Middle frontal gyrus (tissue), 1 donor: ENCODE measurements around the gene DDO.
"Not testable (repeated sequence)": the region's sequence is repeated elsewhere in the genome, so short reads cannot be mapped to it uniquely, and the experiment has no call there.

ENCODE experiments used
- DNase-seq: peaks from one replicate; pipeline ENCODE4 v3.0.0-alpha.2; 2015; ENCODE audit warnings: low spot score; ENCODE audit errors: extremely low spot score

DDO gene, protein sequence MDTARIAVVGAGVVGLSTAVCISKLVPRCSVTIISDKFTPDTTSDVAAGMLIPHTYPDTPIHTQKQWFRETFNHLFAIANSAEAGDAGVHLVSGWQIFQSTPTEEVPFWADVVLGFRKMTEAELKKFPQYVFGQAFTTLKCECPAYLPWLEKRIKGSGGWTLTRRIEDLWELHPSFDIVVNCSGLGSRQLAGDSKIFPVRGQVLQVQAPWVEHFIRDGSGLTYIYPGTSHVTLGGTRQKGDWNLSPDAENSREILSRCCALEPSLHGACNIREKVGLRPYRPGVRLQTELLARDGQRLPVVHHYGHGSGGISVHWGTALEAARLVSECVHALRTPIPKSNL

DNA sequence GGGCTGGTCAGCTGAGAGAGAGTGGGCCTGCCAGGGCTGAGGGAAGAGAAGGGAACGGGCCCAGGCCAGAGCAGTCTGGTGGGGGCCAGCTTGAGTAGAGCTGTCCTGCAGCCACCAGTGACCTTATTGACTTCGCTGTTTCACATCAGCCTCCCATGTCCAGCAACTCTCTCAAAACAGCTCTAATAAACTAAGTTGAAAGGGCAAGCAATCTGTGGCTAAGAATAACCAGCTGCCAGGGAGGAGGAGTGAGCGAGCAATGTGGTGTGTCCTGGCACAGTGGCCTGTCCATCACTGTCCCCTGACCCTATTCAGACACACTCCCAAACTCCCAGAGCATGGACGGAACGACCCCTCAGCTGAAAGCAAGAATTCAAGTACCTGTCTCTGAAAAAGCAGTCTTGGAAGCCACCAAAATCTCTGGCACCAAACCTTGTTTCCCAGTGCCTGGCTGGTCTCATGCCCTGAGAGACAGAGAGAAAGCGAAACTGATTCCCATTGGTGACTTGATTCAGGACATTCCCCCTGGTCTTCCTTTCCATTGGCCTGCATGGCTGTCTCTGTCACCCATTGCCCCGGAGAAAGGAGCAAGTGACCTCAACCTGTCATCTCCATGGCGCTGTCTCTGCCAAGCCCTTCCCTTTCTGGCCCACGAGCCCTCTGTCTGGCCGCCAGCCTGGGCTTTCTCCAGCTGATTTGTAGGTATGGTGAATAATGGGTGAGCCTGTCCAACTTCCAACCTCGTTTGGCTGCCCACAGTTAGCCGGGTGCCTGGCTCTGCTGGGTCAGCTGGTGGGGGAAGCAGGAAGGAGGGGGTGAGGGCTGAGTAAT, at the start of gene DDO:
DDO (minus strand) TSS at position 490 of the 831 bp plus-strand sequence. CDS start 2,113 bp downstream, outside the sequence.
- peak; percentile 67 for DNase-seq

- no peak for DNase-seq
Observed at GRCh38 chr6:110462884-110463481, 47.6 kb upstream of the DDO start.

GRCh38 chr6:110461376-110461775, 46.0 kb upstream of the DDO start:
- DNase-seq, result no peak

DNA sequence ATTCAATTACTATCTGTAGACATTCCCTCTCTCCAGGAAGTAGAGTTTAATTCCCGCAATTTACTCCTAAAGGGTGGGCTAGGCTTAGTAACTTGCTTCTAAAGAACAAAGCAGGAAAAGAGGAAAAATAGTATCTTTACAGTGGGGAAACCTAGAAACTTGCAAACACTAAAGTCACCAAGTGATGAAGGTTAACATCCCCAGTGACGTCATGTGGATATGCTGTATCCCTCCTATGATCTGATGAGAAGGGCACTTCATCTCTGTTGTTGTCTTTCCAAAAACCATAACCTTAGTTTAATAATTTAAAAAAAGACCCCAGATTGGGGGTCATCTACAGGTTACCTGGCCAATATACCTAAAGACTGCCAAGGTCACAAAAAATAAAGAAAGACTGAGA, 43.8 kb upstream of the DDO start:
- no peak for DNase-seq

- no peak for DNase-seq
Observed at GRCh38 chr6:110458476-110458875, 43.1 kb upstream of the DDO start.

- not testable (repeated sequence) for DNase-seq
Observed at GRCh38 chr6:110457567-110458175, 42.3 kb upstream of the DDO start.

GRCh38 chr6:110456694-110457093, 41.3 kb upstream of the DDO start:
- no peak for DNase-seq

- DNase-seq, result no peak
Observed at GRCh38 chr6:110449541-110449895, 34.1 kb upstream of the DDO start.

GRCh38 chr6:110448846-110449540, 33.6 kb upstream of the DDO start:
- DNase-seq, result no peak

GRCh38 chr6:110447761-110448160, 32.4 kb upstream of the DDO start:
- DNase-seq, result no peak

GRCh38 chr6:110446405-110446804, 31.0 kb upstream of the DDO start:
- DNase-seq, result no peak

- DNase-seq, result no peak
Observed at GRCh38 chr6:110440026-110440425, 24.7 kb upstream of the DDO start.

DNA sequence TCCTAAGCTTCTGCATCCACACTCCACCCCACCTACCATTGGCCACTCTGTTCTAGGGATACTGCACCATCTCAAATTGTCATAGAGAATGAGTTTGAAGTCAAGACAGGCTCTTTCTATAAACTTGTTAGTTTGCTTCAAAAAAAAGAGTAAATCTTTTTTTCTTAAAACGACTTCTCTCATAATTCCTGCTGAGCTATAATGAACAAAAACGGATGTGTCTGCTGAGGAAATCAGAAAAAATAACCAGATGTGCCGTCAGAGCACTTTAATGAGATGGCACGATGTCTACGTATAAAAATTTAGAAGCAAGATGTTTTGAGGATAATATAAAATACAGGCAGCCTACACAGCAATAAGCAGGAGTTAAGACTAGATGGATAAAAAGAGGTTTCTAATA, 24.0 kb upstream of the DDO start:
- DNase-seq, result no peak

DNA sequence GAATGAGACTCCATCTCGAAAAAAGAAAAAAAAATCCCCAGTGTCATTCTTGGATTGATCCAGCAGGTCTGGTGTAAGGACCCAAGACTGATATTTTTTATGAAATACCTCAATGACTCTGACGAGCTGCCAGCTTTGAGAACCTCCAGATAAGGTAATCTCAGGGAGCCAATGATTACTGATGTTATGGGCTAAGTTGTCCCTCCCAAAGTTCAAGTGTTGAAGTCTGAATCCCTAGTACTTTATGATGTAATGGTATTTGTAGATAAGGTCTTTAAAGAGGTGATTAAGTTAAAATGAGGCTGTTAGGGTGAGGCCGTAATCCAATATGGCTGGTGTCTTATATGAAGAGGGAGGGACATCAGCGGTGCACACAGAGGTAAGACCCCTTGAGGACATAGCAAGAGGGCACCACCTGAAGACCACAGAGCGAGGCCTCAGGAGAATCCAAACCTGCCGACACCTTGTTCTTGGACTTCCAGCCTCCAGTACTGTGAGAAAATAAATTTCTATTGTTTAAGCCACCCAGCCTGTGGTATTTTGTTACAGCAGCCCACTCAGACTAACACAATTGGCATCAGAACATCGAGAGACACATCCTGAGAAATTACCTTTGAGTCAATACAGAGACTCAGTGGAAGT, 19.7 kb upstream of the DDO start:
- DNase-seq, result no peak

- no peak for DNase-seq
Observed at GRCh38 chr6:110432285-110432900, 17.0 kb upstream of the DDO start.

GRCh38 chr6:110430741-110431140, 15.4 kb upstream of the DDO start:
- no peak for DNase-seq

DNA sequence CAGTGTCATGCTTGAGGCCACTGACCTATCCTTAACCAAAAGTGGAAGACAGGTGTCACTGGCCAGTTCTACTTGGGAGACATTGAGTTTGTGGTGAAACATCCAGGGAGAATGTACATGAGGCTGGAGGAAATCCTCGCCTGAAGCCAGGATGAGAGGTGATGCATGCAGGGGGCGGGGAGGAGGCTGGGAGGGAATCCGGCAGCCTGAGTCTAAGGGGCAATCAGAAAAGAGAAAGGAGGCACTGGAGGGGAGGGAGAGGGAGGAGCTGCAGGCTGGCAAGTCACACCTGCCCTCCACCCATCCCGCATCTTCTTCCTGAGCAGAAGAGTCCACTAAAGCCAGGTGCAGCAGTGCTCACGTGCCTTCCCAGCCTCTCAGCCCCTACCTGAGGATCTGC, 14.9 kb upstream of the DDO start:
- DNase-seq, result no peak

- DNase-seq, result no peak
Observed at GRCh38 chr6:110428153-110428552, 12.8 kb upstream of the DDO start.

GRCh38 chr6:110425816-110426215, 10.4 kb upstream of the DDO start:
- DNase-seq, result no peak

- no peak for DNase-seq
Observed at GRCh38 chr6:110422444-110422822, 7.1 kb upstream of the DDO start.
